Measurements from ENCODE around the gene ZNF768. TPM values are rescaled to one million over a fixed set of nuclear protein-coding genes. Genes with fewer than 3 reads are reported as not detected.

Gene ZNF768
- total RNA-seq, 1 donor from 2014 or later = 83.6 TPM

DNA sequence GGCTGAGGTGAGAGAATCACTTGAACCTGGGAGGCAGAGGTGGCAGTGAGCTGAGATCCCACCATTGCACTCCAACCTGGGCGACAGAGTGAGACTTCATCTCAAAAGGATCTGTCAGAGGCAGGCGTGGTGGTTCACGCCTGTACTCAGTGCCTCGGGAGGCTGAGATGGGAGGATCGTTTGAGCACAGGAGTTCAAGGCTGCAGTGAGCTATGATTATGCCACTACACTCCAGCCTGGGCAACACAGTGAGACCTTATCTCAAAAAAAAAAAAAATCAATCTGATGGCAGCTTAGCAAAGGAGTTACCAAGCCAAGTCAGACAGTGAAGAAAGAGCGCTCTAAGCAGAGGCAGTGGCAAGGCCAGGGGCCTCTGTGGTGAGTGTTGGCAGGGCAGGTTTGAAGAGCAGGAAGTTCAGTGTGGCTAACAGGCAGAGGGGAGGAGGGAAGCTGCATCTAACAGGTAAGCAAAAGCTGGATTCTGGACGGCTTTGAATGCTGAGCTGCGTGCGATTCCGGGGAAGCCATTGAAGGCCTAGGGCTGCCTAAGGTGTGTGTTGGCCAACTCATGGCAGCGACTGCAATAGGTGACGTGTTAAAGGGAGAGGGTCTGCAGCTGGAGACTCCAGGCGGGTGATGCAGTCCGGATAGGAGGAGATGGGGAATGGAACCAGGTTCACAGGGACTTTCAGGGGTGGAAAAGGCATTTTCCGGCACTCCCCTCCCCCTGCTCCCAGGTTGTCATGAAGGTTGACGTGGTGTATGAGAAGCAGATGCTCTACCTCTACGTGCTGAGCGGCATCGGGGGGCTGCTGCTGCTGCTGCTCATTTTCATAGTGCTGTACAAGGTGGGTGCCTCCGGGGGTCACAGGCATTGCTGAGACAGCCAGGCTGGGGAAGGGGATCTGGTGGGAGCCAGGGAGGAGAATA, 7.0 kb downstream of the ZNF768 start:
- Mint-ChIP-seq H3K4me3 (ENCODE audit: low read depth) (no peak overlapping the region), H3K9me3 (ENCODE audit: low read depth) (no peaks in the 10 kb centered on the region), H3K27me3 (peaks cover 3% of the 10 kb centered on the region), H3K4me1 (ENCODE audit: low read depth) (peaks cover 11% of the 10 kb centered on the region), H3K27ac (no peak overlapping the region), H3K36me3 (ENCODE audit: insufficient read depth) (no peaks in the 10 kb centered on the region)
- TF ChIP-seq, protein P1, sequence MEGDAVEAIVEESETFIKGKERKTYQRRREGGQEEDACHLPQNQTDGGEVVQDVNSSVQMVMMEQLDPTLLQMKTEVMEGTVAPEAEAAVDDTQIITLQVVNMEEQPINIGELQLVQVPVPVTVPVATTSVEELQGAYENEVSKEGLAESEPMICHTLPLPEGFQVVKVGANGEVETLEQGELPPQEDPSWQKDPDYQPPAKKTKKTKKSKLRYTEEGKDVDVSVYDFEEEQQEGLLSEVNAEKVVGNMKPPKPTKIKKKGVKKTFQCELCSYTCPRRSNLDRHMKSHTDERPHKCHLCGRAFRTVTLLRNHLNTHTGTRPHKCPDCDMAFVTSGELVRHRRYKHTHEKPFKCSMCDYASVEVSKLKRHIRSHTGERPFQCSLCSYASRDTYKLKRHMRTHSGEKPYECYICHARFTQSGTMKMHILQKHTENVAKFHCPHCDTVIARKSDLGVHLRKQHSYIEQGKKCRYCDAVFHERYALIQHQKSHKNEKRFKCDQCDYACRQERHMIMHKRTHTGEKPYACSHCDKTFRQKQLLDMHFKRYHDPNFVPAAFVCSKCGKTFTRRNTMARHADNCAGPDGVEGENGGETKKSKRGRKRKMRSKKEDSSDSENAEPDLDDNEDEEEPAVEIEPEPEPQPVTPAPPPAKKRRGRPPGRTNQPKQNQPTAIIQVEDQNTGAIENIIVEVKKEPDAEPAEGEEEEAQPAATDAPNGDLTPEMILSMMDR (IDR thresholded peaks at IDR 0.05; ENCODE audit: unreplicated experiment) = no peak
- DNase-seq (ENCODE audit: low spot score, unreplicated experiment) = no peak

- DNase-seq (ENCODE audit: low spot score, unreplicated experiment) = no peak
- Mint-ChIP-seq H3K36me3 (ENCODE audit: insufficient read depth) (no peaks in the 10 kb centered on the region), H3K9me3 (ENCODE audit: low read depth) (no peaks in the 10 kb centered on the region), H3K27me3 (peaks cover 3% of the 10 kb centered on the region), H3K4me1 (ENCODE audit: low read depth) (peaks cover 11% of the 10 kb centered on the region), H3K27ac (no peak overlapping the region), H3K4me3 (ENCODE audit: low read depth) (no peak overlapping the region)
- TF ChIP-seq, protein P1 (IDR thresholded peaks at IDR 0.05; ENCODE audit: unreplicated experiment) = no peak
These were observed 7.8 kb downstream of the ZNF768 start for GRCh38 chr16:30518552-30518951.

GRCh38 chr16:30515275-30515674, 11.1 kb downstream of the ZNF768 start:
- no peak for DNase-seq (ENCODE audit: low spot score, unreplicated experiment)
- TF ChIP-seq, protein P1 (IDR thresholded peaks at IDR 0.05; ENCODE audit: unreplicated experiment) = no peak
- Mint-ChIP-seq H3K4me1 (ENCODE audit: low read depth) (peaks cover 5% of the 10 kb centered on the region), H3K4me3 (ENCODE audit: low read depth) (no peak overlapping the region), H3K27me3 (peaks cover 3% of the 10 kb centered on the region), H3K9me3 (ENCODE audit: low read depth) (no peaks in the 10 kb centered on the region), H3K36me3 (ENCODE audit: insufficient read depth) (no peaks in the 10 kb centered on the region), H3K27ac (no peak overlapping the region)

DNA sequence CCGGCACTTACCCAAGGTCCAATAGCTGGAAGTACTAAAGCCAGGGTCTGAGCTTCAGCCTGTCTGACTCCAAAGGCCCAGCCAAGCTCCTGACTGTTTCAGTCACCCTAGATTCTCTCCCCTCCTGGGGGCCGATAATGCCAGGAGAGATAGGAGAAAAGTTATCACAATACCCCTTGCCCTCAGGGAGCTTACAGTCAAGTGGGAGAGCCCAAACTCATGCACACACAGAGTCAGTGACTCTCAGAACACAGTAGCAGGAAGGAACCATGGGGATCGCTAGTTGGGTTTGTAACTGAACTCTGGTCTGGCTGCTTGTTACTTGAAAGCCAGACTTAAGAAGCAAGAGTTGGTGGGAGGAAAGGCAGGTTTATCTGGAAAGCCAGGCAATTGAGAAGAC, 14.9 kb downstream of the ZNF768 start:
- TF ChIP-seq, protein P1 (IDR thresholded peaks at IDR 0.05; ENCODE audit: unreplicated experiment) = no peak
- Mint-ChIP-seq H3K36me3 (ENCODE audit: insufficient read depth) (no peaks in the 10 kb centered on the region), H3K4me1 (ENCODE audit: low read depth) (no peaks in the 10 kb centered on the region), H3K27me3 (peaks cover 3% of the 10 kb centered on the region), H3K9me3 (ENCODE audit: low read depth) (no peaks in the 10 kb centered on the region), H3K27ac (no peak overlapping the region), H3K4me3 (ENCODE audit: low read depth) (no peak overlapping the region)
- DNase-seq (ENCODE audit: low spot score, unreplicated experiment) = no peak

DNA sequence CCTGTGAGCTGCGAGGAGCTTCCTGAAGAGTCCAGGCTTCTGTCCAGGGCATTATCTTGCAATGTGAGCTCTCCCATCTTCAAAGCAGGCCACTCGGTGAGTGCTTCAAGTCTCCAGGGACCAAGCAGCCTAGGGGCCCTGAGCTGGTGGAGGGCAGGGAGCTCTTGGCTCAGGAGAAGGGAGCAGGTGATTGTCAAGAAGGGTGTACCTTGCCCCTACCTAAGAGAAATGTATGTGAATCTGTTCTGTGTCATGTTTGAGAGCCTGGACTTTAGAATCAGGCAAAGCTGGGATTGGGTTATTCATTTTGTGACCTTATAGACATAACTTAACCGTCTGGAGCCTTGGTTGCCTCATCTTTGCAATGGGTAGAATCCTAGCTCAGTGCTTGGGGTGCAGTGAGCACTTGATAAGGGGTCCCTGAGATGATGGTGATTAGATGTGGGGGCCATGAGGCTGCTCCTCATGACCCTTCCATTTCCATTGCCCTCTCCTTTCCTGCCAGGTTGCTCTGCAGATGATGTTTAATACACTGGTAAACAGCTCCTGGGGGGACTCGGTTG, 15.9 kb downstream of the ZNF768 start:
- no peak overlapping the region for H3K4me3 Mint-ChIP-seq (ENCODE audit: low read depth)
- peaks cover 2% of the 10 kb centered on the region for H3K27me3 Mint-ChIP-seq
- no peak overlapping the region for H3K27ac Mint-ChIP-seq
- no peaks in the 10 kb centered on the region for H3K9me3 Mint-ChIP-seq (ENCODE audit: low read depth)
- H3K36me3 Mint-ChIP-seq (ENCODE audit: insufficient read depth) = no peaks in the 10 kb centered on the region
- TF ChIP-seq, protein P1 (IDR thresholded peaks at IDR 0.05; ENCODE audit: unreplicated experiment) = no peak
- H3K4me1 Mint-ChIP-seq (ENCODE audit: low read depth) = no peaks in the 10 kb centered on the region
- no peak for DNase-seq (ENCODE audit: low spot score, unreplicated experiment)
